GM12865 (cell line): ENCODE measurements around the gene PCBP3.

Source experiments
- DNase-seq: peaks from one replicate; pipeline ENCODE4 v3.0.0; 2010; ENCODE audit warnings: low read depth
- H3K4me3 ChIP-seq: 2 replicates; pipeline ENCODE4 v1.5.1; 2011; ENCODE audit warnings: mild to moderate bottlenecking, low read depth, low read length, control low read depth
- CTCF ChIP-seq: IDR thresholded peaks from 2 replicates; pipeline ENCODE4 v1.5.1; 2011; ENCODE audit warnings: low read length, control low read depth, low read depth, inconsistent platforms; ENCODE audit not compliant: insufficient read depth; ENCODE audit errors: missing control alignments

PCBP3 gene

GRCh38 chr21:45816794-45817193 lies 173.3 kb downstream of the PCBP3 start:
- H3K4me3 ChIP-seq: no peak overlapping the region
- DNase-seq: no peak
- no peak for TF ChIP-seq CTCF

- no peak overlapping the region for H3K4me3 ChIP-seq
- TF ChIP-seq CTCF: no peak
- no peak for DNase-seq
These were observed 173.8 kb downstream of the PCBP3 start for GRCh38 chr21:45817345-45817744.

- no peak overlapping the region for H3K4me3 ChIP-seq
- TF ChIP-seq CTCF: no peak
- DNase-seq: peak; percentile 47
These were observed 174.9 kb downstream of the PCBP3 start for GRCh38 chr21:45818276-45818903.

GRCh38 chr21:45818904-45819285 lies 175.4 kb downstream of the PCBP3 start:
- H3K4me3 ChIP-seq: no peak overlapping the region
- DNase-seq: peak; percentile 72
- no peak for TF ChIP-seq CTCF

- no peak for TF ChIP-seq CTCF
- H3K4me3 ChIP-seq: no peak overlapping the region
- no peak for DNase-seq
These were observed 176.1 kb downstream of the PCBP3 start for GRCh38 chr21:45819478-45820170.

GRCh38 chr21:45820171-45821091 lies 176.9 kb downstream of the PCBP3 start:
- TF ChIP-seq CTCF: peak; percentile 87
- peak; percentile 86 for DNase-seq
- H3K4me3 ChIP-seq: no peak overlapping the region
